ENCODE data around the gene CST5. TPM values are rescaled to one million over a fixed set of nuclear protein-coding genes. Genes with fewer than 3 reads are reported as not detected.
"Not testable (repeated sequence)": the region's sequence is repeated elsewhere in the genome, so short reads cannot be mapped to it uniquely, and the experiment has no call there.

Gene CST5
- total and polyA plus RNA-seq, 7 donors: not detected

- Histone ChIP-seq H3K27me3 (ENCODE audit: insufficient read depth in 3 of 3, low read length in 2 of 3) (peaks cover 0 to 14% (median 5%) of the 10 kb centered on the region in 3 donors), H3K36me3 (ENCODE audit: insufficient read depth in 1 of 2, low read depth in 1 of 2) (no peaks in the 10 kb centered on the region), H3K4me3 (no peak overlapping the region), H3K9me3 (no peaks in the 10 kb centered on the region), H3K4me1 (no peaks in the 10 kb centered on the region), H3K27ac (no peak overlapping the region)
- intact Hi-C loops (cut with DNase I): no loop called here
- TF ChIP-seq CTCF (IDR thresholded peaks at IDR 0.05): no peak
- DNase-seq: no peak
- ATAC-seq: no peak
- WGBS, 3 donors: 86 to 100% (median 94%) methylated on average over 1 of the region's 1 CpG
These were observed 7.5 kb downstream of the CST5 start for GRCh38 chr20:23872065-23872464.

GRCh38 chr20:23870461-23870860 lies 9.1 kb downstream of the CST5 start:
- WGBS, 3 donors: 26 to 36% (median 27%) methylated on average over 4 of the region's 4 CpGs
- Histone ChIP-seq H3K4me1 (no peaks in the 10 kb centered on the region), H3K27me3 (ENCODE audit: insufficient read depth in 3 of 3, low read length in 2 of 3) (peaks cover 0 to 14% (median 5%) of the 10 kb centered on the region in 3 donors), H3K9me3 (no peaks in the 10 kb centered on the region), H3K4me3 (no peak overlapping the region), H3K27ac (no peak overlapping the region), H3K36me3 (ENCODE audit: insufficient read depth in 1 of 2, low read depth in 1 of 2) (no peaks in the 10 kb centered on the region)
- no peak for TF ChIP-seq CTCF (IDR thresholded peaks at IDR 0.05)
- no peak for DNase-seq
- no peak for ATAC-seq
- intact Hi-C loops (cut with DNase I): no loop called here

- DNase-seq (no peak), ATAC-seq (no peak)
- Histone ChIP-seq H3K27ac (no peak overlapping the region), H3K4me3 (no peak overlapping the region), H3K27me3 (ENCODE audit: insufficient read depth in 3 of 3, low read length in 2 of 3) (peaks cover 0 to 14% (median 5%) of the 10 kb centered on the region in 3 donors), H3K36me3 (ENCODE audit: insufficient read depth in 1 of 2, low read depth in 1 of 2) (no peaks in the 10 kb centered on the region), H3K9me3 (no peaks in the 10 kb centered on the region), H3K4me1 (no peaks in the 10 kb centered on the region)
- intact Hi-C loops (cut with DNase I): no loop called here
- 63 to 67% (median 64%) methylated on average over 2 of the region's 2 CpGs for WGBS, 3 donors
- TF ChIP-seq CTCF (IDR thresholded peaks at IDR 0.05): no peak
These were observed 10.0 kb downstream of the CST5 start for GRCh38 chr20:23869520-23869919.

- H3K27ac ChIP-seq: no peak overlapping the region
- DNase-seq (no peak), ATAC-seq (no peak)
- H3K36me3 ChIP-seq (ENCODE audit: insufficient read depth in 1 of 2, low read depth in 1 of 2): no peaks in the 10 kb centered on the region
- no peaks in the 10 kb centered on the region for H3K9me3 ChIP-seq
- peaks cover 0 to 14% (median 5%) of the 10 kb centered on the region in 3 donors for H3K27me3 ChIP-seq (ENCODE audit: insufficient read depth in 3 of 3, low read length in 2 of 3)
- H3K4me3 ChIP-seq: no peak overlapping the region
- no peaks in the 10 kb centered on the region for H3K4me1 ChIP-seq
- no peak for TF ChIP-seq CTCF (IDR thresholded peaks at IDR 0.05)
- WGBS, 3 donors: 24 to 31% (median 25%) methylated on average over 5 of the region's 5 CpGs
- intact Hi-C loops (cut with DNase I): no loop called here
These were observed 11.2 kb downstream of the CST5 start for GRCh38 chr20:23868321-23868720.

GRCh38 chr20:23867152-23867776 lies 12.3 kb downstream of the CST5 start:
- no peak for TF ChIP-seq CTCF (IDR thresholded peaks at IDR 0.05)
- intact Hi-C loops (cut with DNase I): no loop called here
- ATAC-seq: no peak
- no peaks in the 10 kb centered on the region for H3K4me1 ChIP-seq
- 49 to 58% (median 50%) methylated on average over 8 to 9 of the region's 9 CpGs for WGBS, 3 donors
- H3K27me3 ChIP-seq (ENCODE audit: insufficient read depth in 3 of 3, low read length in 2 of 3): peaks cover 0 to 14% (median 5%) of the 10 kb centered on the region in 3 donors
- H3K27ac ChIP-seq: no peak overlapping the region
- DNase-seq: no peak
- H3K36me3 ChIP-seq (ENCODE audit: insufficient read depth in 1 of 2, low read depth in 1 of 2): no peaks in the 10 kb centered on the region
- H3K4me3 ChIP-seq: no peak overlapping the region
- H3K9me3 ChIP-seq: peaks cover 4% of the 10 kb centered on the region

GRCh38 chr20:23860771-23861170 lies 18.8 kb downstream of the CST5 start:
- H3K4me3 ChIP-seq; intact Hi-C loops (cut with DNase I); ATAC-seq; H3K36me3 ChIP-seq (ENCODE audit: insufficient read depth in 1 of 2, low read depth in 1 of 2); DNase-seq; H3K27ac ChIP-seq; H3K27me3 ChIP-seq (ENCODE audit: insufficient read depth in 3 of 3, low read length in 2 of 3); H3K4me1 ChIP-seq; H3K9me3 ChIP-seq: not testable (repeated sequence)
- WGBS, 3 donors: 45 to 50% (median 48%) methylated on average over 9 of the region's 10 CpGs

All from psoas muscle (tissue), 8 donors.